MCF 10A (cell line): ENCODE data around the gene SLC9A3. TPM values are rescaled to one million over a fixed set of nuclear protein-coding genes. Genes with fewer than 3 reads are reported as not detected.

Experiments used
- BruUV-seq: library from RNA; stranded (reverse); fragments of 400-500 nt; replicated peaks from 2 replicates; lab custom pipeline; 2021; lab: Mats Ljungman, UMichigan
- CTCF ChIA-PET: fragments of 300-600 bp; sonication (Branson Sonifier 250); formaldehyde crosslinking; extraction: SDS; loops from one replicate; lab custom pipeline; 2021; ENCODE audit warnings: antibody characterized with exemption, inconsistent platforms; lab: Yijun Ruan, JAX
- POLR2A ChIA-PET: fragments of 300-600, 350-650 bp; sonication (Branson Sonifier 250); formaldehyde crosslinking; extraction: SDS; loops from one replicate; lab custom pipeline; 2020; ENCODE audit warnings: antibody characterized with exemption, inconsistent platforms; lab: Yijun Ruan, JAX
- DNase-seq: peaks from one replicate; pipeline ENCODE4 v3.0.0-alpha.2; 2018; ENCODE audit not compliant: unreplicated experiment
- H3K27ac Mint-ChIP-seq: one replicate; pipeline ENCODE4 v1.8.0; 2022; ENCODE audit warnings: mild to moderate bottlenecking, low read depth, mixed read lengths; ENCODE audit not compliant: unreplicated experiment
- H3K27me3 Mint-ChIP-seq: one replicate; pipeline ENCODE4 v1.8.0; 2022; ENCODE audit warnings: mixed read lengths; ENCODE audit not compliant: insufficient read depth, unreplicated experiment
- H3K36me3 Mint-ChIP-seq: one replicate; pipeline ENCODE4 v1.8.0; 2022; ENCODE audit warnings: mild to moderate bottlenecking, moderate library complexity, mixed read lengths; ENCODE audit not compliant: insufficient read depth, unreplicated experiment
- H3K4me1 Mint-ChIP-seq: one replicate; pipeline ENCODE4 v1.8.0; 2022; ENCODE audit warnings: mixed read lengths; ENCODE audit not compliant: insufficient read depth, unreplicated experiment
- H3K4me3 Mint-ChIP-seq: one replicate; pipeline ENCODE4 v1.8.0; 2022; ENCODE audit warnings: mild to moderate bottlenecking, moderate library complexity, mixed read lengths; ENCODE audit not compliant: unreplicated experiment
- H3K9me3 Mint-ChIP-seq: one replicate; pipeline ENCODE4 v1.8.0; 2022; ENCODE audit warnings: mixed read lengths; ENCODE audit not compliant: unreplicated experiment
- intact Hi-C: fragments of 100-400 bp; cut with micrococcal nuclease; formaldehyde crosslinking; loops from 2 replicates; pipeline ENCODE4 v1.14.1; 2022
- total RNA-seq: library from RNA; stranded (reverse); gene quantifications from 2 replicates; pipeline ENCODE4 v1.2.3, GENCODE V29; 2022
- TF ChIP-seq, protein P1 (sequence below): fragments of 200-600 bp; IDR thresholded peaks from one replicate; pipeline ENCODE4 v1.8.0; 2022; ENCODE audit warnings: antibody characterized with exemption, mild to moderate bottlenecking; ENCODE audit not compliant: unreplicated experiment

The SLC9A3 gene
- total RNA-seq, 1 experiment from 2014 or later: 1.0 TPM

DNA sequence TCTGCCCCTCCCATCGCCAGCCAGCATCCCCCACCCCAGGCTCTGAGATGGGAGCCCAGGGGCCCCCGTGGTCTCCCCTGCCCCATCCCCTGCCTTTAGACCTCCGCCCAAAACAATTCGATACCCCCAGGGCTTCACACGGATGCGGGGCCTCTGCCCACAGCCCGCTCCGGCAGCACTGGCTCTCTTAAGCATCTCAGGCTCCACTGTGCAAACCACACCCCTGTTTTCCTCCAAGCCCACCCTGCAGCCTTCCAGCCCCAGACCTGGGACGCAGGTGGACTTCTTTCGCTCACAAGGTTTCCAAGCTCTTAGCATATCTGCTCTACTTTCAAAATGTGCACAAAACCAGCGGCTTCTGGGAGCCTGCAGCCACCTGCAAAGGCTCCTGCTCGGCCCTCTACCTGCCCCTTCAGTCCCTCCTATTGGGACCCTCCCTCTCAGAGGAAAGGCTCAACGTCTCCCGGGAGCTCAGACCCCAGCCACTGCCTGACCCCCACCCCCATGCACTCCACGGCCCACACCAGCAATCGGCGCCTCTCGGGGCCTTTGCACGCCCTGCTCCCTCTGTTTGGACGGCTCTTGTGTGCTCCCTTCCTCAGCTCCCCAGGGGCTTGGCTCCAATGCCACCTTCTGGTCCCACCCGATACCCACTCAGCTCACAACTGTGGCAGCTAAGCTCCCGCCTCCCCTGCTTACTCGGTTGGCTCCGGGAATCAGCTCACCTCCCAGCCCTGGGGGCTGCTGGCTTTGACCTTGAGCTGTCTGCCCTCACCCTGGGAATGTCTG, 918 bp upstream of the SLC9A3 start:
- TF ChIP-seq, protein P1, sequence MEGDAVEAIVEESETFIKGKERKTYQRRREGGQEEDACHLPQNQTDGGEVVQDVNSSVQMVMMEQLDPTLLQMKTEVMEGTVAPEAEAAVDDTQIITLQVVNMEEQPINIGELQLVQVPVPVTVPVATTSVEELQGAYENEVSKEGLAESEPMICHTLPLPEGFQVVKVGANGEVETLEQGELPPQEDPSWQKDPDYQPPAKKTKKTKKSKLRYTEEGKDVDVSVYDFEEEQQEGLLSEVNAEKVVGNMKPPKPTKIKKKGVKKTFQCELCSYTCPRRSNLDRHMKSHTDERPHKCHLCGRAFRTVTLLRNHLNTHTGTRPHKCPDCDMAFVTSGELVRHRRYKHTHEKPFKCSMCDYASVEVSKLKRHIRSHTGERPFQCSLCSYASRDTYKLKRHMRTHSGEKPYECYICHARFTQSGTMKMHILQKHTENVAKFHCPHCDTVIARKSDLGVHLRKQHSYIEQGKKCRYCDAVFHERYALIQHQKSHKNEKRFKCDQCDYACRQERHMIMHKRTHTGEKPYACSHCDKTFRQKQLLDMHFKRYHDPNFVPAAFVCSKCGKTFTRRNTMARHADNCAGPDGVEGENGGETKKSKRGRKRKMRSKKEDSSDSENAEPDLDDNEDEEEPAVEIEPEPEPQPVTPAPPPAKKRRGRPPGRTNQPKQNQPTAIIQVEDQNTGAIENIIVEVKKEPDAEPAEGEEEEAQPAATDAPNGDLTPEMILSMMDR: no peak
- DNase-seq: no peak
- intact Hi-C loops: no loop called here
- ChIA-PET CTCF (no interaction called here), POLR2A (no interaction called here)
- Mint-ChIP-seq H3K27me3 (peaks cover 47% of the 10 kb centered on the region), H3K4me1 (no peaks in the 10 kb centered on the region), H3K4me3 (no peak overlapping the region), H3K36me3 (no peaks in the 10 kb centered on the region), H3K27ac (no peak overlapping the region), H3K9me3 (no peaks in the 10 kb centered on the region)
- no TSS peak for BruUV-seq

DNA sequence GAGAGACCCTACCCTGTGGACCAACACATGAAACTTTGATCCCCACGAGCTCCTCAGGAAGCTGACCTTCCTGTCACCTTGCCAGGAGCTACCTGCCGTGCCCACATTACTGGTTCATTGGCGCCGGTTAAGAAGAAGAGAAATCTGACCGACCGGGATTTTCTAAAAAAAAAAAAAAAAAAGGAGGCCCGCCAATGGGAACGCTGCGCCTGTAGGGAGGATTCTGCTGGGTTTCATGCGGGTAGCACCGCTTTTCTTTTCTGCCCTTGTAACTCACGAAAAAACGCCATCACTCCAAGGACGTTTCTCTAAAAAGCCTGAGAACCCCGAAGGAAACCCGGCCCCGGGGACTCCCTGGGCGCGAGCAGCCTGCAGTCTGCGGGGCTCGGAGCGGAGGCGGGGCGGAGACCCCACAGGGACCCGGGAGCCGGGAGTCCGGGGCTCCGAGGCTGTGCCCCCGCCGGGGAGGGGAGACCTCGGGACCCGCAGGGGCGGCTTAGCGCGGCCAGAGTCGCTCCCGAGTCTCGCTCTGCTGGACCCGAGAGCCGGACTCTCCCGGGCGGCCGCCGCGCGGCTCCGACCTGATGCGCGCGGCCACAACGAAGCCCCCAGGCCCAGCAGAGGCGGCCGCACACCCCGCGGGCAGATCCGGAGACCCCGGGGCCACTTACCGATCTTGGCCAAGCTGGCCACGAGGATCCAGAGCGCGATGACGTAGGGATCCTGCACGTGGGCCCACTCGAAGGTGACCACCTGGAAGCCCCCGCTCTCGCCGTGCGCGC, 617 bp downstream of the SLC9A3 start:
- ChIA-PET CTCF (no interaction called here), POLR2A (no interaction called here)
- H3K36me3 Mint-ChIP-seq: no peaks in the 10 kb centered on the region
- no peaks in the 10 kb centered on the region for H3K9me3 Mint-ChIP-seq
- H3K4me1 Mint-ChIP-seq: no peaks in the 10 kb centered on the region
- intact Hi-C loops: no loop called here
- BruUV-seq: no TSS peak
- TF ChIP-seq, protein P1: no peak
- H3K27me3 Mint-ChIP-seq: peaks cover 32% of the 10 kb centered on the region
- DNase-seq: no peak
- H3K4me3 Mint-ChIP-seq: no peak overlapping the region
- no peak overlapping the region for H3K27ac Mint-ChIP-seq

DNA sequence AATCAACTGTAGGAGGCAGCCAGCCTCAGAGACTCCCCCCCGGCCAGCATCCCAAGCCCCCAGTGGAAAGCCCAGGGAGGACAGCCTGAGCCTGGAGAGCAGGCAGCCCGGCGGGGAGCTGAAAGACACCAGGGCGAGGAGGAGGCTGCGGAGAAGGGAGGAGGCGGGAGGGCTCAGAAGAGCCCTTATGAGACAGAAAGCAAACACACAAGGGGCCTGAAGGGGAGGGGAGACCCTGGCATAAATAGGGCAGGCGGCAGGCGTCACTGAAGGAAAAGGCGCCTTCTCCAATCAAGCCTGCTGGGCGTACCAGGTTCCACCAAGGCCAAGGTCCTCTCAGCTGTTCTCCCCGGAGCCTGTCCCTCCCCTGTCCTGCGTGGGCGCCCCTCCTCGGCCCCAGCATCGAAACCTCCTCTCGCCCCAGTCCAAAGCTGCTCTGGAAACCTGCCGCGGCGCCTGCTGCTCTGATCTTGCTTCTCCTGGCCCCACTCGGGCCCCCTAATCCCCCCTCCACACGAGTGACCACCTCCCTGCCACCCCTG, 1.3 kb downstream of the SLC9A3 start:
- Mint-ChIP-seq H3K4me1 (peaks cover under 1% of the 10 kb centered on the region), H3K4me3 (no peak overlapping the region), H3K27ac (no peak overlapping the region), H3K9me3 (peaks cover 2% of the 10 kb centered on the region), H3K36me3 (no peaks in the 10 kb centered on the region), H3K27me3 (peaks cover 36% of the 10 kb centered on the region)
- no TSS peak for BruUV-seq
- TF ChIP-seq, protein P1: no peak
- ChIA-PET POLR2A (no interaction called here), CTCF (no interaction called here)
- no peak for DNase-seq
- intact Hi-C loops: no loop called here

DNA sequence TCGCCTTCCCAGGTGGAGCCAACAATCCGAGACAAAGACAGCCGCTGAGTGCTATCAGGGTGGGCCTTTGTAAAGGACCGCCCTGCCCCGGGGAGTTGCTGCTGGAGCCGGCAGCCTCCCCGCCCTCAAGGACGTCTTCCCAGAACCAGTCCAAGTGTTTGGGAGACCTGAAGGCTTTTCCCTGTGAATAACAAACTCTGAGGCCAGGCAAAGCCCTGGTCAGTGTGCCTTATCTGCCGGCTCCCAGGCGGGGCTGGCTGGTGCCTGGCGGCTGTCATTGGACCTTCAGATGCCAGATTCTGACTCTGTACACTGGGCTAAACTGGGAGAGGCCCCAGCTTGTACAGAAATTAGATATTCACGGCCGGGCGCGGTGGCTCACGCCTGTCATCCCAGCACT, 2.1 kb downstream of the SLC9A3 start:
- ChIA-PET CTCF (interaction anchor here (0.6 kb wide), 1 partner anchor 76 kb away, joined by 4 read pairs; no protein-coding TSS in a partner anchor), POLR2A (no interaction called here)
- DNase-seq: no peak
- BruUV-seq: no TSS peak
- intact Hi-C loops: no loop called here
- peaks cover 44% of the 10 kb centered on the region for H3K27me3 Mint-ChIP-seq
- TF ChIP-seq, protein P1: no peak
- H3K9me3 Mint-ChIP-seq: peaks cover 10% of the 10 kb centered on the region
- H3K4me1 Mint-ChIP-seq: peaks cover 9% of the 10 kb centered on the region
- no peaks in the 10 kb centered on the region for H3K36me3 Mint-ChIP-seq
- no peak overlapping the region for H3K27ac Mint-ChIP-seq
- no peak overlapping the region for H3K4me3 Mint-ChIP-seq
